HEK293T (cell line): ENCODE measurements around the gene LIPH.

Experiments
- BHLHE40 ChIP-seq: fragments of 450-650 bp; IDR thresholded peaks from 2 replicates; pipeline ENCODE4 v1.6.1; 2016; ENCODE audit warnings: mild to moderate bottlenecking, moderate library complexity, borderline replicate concordance
- ELF4 ChIP-seq: fragments of 450-650 bp; IDR thresholded peaks from 2 replicates; pipeline ENCODE4 v1.6.1; 2017; ENCODE audit warnings: antibody characterized with exemption
- FOXM1 ChIP-seq: fragments of 450-650 bp; IDR thresholded peaks from 2 replicates; pipeline ENCODE4 v1.6.1; 2017; ENCODE audit warnings: mild to moderate bottlenecking, borderline replicate concordance
- L3MBTL2 ChIP-seq: fragments of 450-650 bp; conservative IDR thresholded peaks from 2 replicates; pipeline ENCODE4 v1.6.1; 2016; ENCODE audit warnings: mild to moderate bottlenecking
- SP1 ChIP-seq: fragments of 450-650 bp; IDR thresholded peaks from 2 replicates; pipeline ENCODE4 v1.6.1; 2017
- SUZ12 ChIP-seq: fragments of 450-650 bp; IDR thresholded peaks from 2 replicates; pipeline ENCODE4 v1.6.1; 2016; ENCODE audit warnings: mild to moderate bottlenecking
- TARDBP ChIP-seq: fragments of 450-650 bp; IDR thresholded peaks from 2 replicates; pipeline ENCODE4 v1.6.1; 2016

GRCh38 chr3:185561374-185561943 lies 9.1 kb upstream of the LIPH start:
- TF ChIP-seq SUZ12 (no peak), TARDBP (no peak), ELF4 (no peak), BHLHE40 (no peak), SP1 (no peak), L3MBTL2 (no peak), FOXM1 (no peak)
